NCI-H2227 (cell line): ENCODE measurements around the gene PRODH.
"Not testable (repeated sequence)": the region's sequence is repeated elsewhere in the genome, so short reads cannot be mapped to it uniquely, and the experiment has no call there.

Experiments
- DNase-seq: peaks from one replicate; lab custom pipeline; 2025; ENCODE audit not compliant: unreplicated experiment; lab: John Stamatoyannopoulos, UW

Gene PRODH

DNA sequence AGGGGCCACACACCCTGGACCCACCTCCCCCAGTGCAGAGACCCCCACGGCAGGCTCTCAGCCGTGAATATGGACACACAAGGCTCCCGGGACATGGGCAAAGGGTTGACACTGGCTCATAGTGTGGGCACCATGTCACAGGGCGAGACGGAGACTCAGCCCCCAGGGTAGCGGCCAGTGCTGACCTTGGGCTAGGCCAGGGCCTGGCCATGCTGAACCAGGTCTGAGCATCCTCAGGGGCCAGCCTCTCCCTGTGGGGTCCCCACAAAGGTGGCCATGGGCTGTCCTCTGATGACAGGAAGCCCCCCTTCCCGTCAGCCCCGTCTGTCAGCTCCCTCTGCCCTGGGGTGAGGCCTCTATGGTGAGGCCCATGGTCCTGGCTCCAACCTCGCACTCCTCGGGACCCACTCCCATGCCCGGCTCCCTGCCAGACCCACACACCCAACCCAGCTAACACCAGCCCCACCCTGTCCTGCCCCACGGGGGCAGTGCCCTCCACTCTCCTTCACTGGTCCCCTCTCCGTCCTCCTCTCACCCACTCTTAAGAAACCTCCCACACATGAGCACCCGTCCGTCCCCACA lies 19.0 kb upstream of the PRODH start:
- no peak for DNase-seq

DNA sequence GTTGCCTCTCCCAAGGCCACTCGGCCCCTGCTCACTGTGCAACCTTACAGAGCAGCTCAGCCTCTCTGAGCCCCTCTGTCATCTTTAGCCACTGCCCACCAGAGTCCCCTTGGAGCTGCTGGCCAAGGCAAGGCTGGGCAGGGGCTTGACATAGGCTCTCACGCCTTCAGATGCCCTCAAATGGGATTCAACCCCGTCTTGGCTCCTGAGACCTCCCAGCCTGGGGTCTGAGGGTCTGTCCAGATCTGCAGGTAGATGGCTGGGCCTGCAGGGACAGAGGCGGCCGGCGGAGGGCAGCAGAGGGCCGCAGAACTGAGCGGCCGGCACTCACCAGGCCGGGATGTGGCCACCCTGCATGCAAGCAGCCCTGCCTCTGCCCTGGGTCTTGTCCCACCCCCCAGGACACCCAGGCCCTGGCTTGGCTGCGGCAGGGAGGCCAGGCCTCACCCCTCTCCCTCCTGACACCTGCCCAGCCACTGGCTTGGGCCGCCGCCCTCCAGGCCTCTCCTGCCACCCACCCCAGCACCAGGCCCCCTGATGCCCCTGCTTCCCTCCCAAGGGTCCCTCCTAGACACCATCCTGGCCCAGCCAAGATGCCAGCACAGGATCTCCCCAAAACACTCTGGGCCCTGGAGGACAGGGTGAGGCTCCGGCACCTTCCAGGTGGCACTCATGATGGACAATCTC lies 18.4 kb upstream of the PRODH start:
- peak; percentile 76 for DNase-seq

DNA sequence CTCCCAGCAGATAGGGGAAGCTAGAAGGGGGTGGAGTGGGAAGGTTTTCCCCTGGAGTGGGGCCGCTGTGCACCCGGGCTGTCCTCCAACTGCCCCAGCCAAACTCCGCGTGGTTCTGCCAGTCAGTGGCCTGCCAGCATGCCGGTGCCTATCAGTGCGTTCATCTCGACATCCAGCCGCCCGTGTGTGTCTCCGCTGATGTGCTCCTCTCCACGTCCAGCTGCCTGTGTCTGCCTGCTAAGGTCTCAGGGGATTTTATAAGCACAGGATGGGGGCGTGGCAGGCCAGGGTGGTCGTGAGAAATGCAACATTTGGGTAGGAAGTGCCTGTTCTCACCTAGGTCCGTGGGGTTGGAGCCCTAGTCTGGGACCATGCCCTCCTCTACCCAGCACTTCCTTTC lies 17.0 kb upstream of the PRODH start:
- not testable (repeated sequence) for DNase-seq

DNA sequence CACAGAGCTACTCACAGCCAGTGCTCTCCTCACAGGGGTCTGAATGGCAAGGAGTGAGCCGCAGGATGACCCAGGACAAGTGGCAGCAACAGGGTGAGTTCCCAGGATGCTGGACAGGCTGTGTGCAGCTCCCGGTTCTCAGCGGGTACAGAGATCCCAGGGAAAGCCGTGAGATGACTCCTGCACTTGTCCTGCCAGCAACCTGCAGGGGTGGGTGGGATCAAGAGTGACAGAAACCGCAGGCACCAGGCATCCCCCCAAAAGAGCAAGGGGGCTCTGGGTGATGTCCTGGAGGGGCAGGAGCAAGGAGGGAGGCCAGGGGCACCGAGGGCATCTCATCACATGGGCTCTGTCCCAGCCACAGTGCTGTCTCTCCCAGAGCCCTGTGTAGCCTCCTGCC lies 15.9 kb upstream of the PRODH start:
- no peak for DNase-seq

DNA sequence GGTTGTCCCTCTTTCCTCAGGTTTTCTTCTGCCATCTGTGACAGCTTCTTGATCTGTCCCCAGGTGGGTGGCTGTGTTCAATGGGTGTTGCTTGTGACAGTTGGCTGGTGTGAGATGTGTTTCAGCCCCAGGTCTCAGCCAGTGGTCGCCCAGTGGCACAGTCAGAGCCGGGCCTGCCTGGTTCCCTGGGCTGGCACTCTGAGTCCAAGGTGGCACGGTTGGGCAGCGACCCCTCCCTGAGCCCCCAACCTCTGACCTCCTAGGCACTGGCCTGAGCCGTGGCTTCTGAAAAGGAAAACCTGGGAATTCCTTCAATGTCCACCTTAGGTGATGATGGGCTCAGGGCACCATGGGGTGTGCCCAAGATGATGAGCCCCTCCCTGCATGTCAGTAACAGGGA lies 14.0 kb upstream of the PRODH start:
- no peak for DNase-seq

DNA sequence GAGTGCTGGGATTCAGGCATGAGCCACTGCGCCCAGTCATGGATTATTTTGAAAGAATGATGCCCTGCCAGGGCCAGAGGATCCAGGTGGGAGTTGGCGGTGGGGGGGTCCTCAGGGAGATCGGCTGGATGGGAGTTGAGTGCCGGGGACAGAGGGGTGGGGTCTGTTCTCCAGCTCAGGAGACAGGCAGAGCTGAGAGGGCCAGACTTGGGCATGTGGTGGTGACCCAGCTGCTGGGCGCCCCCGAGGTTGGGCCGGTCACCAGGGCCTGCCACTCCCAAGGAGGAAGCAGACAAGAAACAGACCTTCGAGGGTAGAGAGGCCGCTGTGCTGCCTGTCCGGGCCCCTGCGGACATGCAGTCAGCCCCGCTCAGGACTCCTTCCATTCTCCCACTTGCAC lies 11.8 kb upstream of the PRODH start:
- DNase-seq = no peak

DNA sequence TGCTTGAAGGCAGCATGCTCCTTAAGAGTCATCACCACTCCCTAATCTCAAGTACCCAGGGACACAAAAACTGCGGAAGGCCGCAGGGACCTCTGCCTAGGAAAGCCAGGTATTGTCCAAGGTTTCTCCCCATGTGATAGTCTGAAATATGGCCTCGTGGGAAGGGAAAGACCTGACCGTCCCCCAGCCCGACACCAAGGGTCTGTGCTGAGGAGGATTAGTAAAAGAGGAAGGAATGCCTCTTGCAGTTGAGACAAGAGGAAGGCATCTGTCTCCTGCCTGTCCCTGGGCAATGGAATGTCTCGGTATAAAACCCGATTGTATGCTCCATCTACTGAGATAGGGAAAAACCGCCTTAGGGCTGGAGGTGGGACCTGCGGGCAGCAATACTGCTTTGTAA lies 11.0 kb upstream of the PRODH start:
- not testable (repeated sequence) for DNase-seq

DNA sequence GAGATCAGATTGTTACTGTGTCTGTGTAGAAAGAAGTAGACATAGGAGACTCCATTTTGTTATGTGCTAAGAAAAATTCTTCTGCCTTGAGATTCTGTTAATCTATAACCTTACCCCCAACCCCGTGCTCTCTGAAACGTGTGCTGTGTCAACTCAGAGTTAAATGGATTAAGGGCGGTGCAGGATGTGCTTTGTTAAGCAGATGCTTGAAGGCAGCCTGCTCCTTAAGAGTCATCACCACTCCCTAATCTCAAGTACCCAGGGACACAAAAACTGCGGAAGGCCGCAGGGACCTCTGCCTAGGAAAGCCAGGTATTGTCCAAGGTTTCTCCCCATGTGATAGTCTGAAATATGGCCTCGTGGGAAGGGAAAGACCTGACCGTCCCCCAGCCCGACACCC lies 2.6 kb upstream of the PRODH start:
- DNase-seq = not testable (repeated sequence)

DNA sequence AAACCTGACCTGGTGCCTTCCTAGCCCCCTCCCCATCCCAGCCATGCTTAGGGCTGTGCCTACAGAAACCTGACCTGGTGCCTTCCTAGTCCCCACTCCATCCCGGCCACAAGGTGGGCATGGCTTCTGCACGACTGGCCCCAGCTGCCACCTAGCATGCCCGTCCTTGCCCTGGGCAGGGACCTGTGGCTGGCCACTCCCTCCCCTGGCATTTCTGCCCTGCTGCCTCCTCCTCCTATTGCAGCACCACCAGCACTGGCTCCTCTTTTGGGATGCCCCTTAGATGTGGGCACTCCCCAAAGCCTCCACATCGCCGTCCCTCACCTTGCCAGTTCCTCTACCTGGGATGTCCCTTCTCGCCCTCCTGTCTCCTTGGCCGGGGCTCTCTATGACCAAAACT lies 1.4 kb downstream of the PRODH start:
- DNase-seq = not testable (repeated sequence)

DNA sequence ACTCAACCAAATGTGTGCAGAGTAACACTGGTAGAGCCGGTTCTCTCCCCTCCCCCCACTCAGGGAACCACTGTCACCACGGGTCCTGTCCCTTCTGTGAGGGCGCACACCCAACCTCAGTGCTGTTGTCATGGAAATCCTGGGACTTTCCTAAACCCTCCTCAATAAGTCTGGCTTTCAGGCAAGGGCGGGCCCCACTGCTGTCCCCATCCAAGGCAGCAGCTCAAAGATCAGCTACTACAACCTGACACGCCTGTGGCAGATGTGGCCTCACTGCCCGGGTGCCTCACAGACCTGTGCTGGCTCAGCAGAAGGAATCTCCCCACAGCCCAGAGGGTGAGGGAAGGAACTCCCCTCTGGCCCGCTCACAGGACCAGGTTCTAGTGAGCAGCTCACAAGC lies 2.2 kb downstream of the PRODH start:
- DNase-seq = no peak

DNA sequence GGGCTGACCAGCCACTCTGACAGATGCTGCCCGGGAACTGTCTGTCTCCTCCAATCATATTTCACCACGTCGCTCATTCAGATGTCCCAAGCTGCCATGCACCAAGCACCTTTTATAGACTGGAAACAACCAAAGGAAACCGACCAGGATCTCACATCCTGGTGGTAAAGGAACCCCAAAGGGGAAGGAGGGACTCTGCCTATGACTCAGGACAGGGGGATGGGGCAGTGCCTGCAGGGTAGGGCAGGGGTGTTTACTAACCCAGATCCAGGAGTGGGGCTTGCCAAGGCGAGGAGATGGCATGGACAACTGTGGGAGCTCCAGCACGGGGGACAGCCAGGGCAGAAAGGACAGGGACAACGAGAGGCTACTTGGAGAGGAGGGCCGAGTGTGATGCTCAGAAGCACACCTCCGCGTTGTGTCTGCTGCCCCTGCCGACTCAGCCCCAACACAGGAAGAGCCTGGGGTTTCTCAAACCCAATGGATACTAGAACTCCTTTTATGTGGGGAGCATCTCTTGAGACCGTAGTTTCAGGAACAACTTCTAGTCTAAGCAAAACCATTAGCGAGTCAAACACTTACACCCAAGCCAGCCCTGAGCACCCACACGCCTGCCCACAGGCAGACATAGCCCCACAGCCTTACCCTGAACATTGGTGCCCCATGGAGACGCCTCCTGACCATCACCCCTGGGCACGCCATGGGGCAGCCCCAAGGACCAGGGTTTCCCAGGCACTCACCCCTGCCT lies 4.0 kb downstream of the PRODH start:
- DNase-seq = no peak

DNA sequence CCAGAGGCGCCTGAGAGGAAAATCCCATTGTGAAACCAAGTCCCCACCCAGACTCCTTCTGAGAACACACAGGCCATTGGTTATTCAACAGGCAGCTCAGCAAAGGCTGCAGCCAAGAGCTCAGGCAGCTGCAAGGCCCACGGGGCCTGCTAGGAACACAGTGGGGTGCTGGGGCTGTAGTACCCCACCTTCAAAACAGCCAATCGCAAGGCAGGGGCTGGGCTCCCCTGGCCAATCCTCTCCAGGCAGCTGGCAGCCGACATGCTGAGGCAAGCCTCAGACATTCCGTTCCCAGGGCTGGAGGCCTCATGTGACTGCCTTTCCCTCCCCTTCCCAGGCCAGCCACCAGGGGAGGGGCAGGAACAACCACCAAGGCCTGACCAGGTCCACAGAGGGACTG lies 6.6 kb downstream of the PRODH start:
- no peak for DNase-seq

DNA sequence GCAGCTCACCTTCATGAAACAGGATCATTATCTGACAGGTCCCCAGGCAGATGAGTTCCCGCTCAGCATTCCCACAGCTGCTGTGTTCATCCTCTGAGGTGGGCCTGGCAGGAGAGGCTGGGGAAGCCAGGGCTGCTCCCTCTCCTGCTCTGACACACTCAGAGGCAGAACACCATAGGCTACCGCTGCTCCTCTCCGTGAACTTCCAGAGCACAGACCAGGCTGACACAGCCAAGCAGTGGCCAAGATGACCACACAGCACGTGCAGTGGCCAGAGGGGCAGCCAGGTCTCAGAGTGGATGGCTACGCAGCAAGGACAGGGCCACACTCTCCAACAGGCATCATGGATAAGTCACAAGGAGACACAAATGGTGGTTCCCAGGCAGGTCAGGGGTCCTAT lies 8.5 kb downstream of the PRODH start:
- no peak for DNase-seq

DNA sequence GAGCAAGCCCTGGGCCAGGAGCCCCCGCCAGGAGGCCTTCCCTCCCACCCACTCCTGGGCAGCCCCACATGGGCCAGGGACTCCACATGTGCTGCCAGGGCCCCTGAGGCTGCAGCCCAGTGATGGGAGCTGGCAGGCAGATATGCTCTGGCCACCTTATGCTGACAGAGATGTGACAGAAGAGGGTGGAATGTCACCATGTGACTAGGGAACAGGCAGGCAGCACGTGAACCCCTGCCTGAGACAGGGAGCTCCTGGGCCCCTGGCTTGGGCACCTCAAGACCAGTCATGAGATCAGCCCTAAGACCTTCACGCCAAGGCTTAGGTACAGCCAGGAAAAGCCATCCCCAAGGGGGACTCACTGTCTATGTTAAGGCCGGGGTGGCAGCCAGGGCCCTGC lies 9.1 kb downstream of the PRODH start:
- DNase-seq = no peak

DNA sequence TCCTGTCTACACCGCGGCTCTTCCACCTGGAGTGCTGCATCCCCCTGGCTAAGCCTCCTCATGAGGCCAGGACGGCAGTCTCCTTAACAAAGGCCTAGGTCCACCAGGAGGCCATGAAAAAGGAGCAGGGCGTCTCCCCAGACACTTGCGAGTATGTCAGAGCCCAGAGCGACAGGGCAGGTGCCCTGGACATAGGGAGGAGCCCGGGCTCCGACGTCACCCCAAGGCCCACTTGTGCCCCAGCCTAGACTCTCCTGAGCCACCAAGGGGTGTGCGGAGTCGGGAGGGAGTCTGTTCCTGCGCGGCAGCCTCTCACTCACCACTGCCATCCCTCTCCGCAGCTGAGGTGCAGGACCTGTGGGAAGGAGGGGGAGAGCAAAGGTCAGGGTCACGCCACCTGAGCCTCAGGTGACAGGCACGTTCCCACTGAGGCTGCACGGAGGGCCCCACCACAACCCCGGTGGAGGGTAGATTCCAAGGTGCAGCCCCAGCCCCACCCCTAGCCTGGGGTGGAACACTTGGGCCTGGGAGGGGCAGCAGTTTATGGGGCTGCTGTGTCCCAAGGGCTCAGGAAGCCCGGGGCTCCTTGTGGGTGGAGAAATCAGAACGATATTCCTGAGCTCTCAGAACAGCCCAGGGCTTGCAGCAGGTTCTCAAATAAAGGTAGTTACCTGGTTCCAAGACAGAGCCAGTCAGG lies 10.6 kb downstream of the PRODH start:
- DNase-seq = no peak

DNA sequence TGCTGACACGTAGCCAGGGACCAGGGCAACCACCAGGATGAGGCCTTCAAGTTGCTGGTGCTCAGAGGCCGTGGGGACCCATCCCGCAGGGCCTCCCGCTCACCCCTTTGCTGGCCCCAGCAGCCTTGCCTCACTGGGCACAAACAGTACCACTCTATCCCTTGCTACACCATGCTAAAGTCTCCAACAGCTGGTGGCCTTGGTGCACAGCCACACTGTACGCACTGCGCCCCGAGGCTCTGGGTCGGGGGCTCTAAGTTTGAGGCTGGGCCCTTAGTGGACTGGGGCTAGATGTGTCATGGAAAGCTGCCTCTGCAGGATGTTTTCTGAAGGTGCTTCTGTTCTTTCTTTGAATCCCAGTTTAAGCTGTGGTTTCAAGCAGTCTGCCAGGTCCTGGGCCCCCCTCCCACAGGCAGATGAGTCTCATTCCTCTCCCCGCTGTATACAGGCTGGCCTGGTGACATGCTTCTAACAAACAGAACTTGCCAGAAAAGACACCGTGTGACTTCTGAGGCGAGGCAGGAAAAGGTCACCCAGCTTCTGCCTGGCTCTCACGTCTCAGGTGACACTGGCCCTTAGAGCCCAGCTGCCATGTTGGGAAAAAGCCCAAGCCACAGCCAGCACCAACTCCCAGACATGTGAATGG lies 15.7 kb downstream of the PRODH start:
- not testable (repeated sequence) for DNase-seq

DNA sequence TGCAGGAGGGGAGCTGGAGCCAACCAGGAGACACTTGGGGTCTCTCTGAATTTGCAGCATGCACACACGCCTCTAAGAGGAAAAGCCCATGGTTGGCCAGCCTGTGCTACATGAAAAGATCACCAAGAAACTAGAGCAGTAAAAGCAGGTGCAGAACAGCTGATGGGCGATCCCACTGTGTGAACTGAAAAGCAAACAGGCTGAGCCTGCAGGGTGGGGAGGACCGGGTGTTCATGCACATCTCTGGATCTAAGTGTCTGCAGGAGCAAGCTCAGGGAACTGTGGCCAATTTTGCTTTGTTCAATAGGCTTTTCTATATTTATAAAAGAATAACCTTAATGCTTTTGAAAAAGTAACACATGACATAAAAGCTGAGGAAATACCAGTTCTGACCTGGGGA lies 18.3 kb downstream of the PRODH start:
- DNase-seq = not testable (repeated sequence)

DNA sequence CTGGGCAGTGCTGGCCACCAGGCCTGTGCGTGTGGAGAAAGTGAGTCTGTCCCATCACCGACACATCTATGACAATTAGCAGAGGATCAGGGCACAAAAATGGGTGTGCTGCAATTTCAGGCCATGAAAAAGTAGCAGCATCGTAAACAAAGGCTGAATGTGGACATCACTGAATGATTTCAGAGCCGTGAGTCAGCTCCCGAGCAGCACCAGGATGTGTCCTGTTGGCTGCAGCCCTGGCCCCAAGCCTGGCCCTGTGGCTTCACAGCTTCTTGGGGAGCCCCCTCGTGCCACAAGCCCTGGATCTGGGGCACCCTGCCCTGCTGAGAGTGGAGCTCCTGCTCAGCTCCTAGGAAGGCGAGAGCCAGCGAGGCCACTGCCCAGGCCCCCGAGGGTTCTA lies 20.5 kb downstream of the PRODH start:
- DNase-seq = not testable (repeated sequence)

DNA sequence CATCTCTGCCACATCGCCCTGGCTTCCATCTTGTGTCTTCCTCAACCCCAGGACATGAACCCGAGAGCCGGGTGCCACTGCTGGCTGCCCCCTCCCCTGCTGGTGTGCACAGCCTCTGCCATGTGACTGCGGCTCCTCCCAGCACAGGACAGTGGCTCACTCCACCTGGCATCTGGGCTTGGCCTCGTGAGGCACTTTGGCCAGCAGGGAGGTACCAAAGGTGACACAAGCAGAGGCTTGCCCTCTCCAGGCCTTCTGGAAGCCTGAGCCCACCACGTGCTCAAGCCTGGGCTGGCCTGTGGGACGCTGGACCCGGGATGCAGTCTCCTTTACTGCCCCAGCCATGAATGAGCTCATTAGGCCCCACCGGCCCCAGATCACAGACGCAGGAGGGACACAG lies 21.5 kb downstream of the PRODH start:
- DNase-seq = not testable (repeated sequence)

DNA sequence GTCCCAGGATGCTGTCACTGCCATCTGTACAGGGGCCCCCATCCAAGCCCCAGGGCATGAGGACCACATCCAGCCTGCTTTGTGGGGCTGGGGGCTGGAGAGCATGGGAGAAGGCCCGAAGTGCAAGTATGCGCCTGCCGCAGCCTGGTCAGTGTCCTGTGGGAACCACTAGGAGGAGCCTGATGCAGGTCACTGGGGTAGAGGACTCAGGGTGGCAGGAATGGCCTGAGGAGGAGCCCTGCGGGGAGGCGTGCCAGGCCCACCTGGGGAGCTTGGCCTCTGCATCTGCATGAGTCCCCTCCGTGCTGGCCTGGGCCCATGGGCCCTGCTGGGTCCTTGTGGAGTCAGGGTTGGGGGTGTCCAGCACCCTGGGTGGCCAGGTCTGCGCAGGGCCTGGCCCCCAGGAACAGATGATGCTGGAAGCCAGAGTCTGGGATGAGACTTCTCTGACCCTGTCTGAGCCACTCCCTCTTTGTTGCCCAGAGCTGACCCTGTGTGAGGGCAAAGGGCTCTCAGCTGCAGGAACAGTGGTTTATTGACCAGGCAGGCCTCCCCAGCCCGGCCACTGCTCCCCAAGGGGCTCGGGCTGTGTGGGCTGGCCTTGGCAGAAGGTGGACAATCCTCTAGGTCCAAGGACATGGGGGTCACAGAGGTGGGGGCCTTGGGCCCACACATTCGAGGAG lies 23.7 kb downstream of the PRODH start:
- DNase-seq = not testable (repeated sequence)

DNA sequence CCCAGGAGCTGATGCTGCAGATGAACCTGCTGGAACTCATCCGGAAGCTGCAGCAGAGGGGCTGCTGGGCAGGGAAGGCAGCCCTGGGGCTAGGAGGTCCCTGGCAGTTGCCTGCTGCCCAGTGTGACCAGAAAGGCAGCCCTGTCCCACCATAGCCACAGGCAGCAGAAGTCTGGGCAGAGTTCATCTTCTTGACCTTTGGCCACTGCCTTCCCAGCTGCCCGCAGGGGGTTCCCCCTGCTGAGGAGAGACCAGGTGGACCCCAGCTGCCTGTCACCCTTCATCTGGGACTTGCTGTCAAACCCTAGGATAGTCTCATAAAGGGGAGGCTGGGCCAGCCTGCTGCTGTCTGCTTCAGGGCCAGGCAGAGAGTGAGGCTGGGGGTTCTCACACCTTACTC lies 24.6 kb downstream of the PRODH start:
- DNase-seq = not testable (repeated sequence)
